Activated CD4-positive, alpha-beta memory T cell treated with anti-CD3 and anti-CD28 coated beads for 36 hours (primary cell): ENCODE results near the gene SALL2. TPM values are rescaled to one million over a fixed set of nuclear protein-coding genes. Genes with fewer than 3 reads are reported as not detected.

Source experiments
- CTCF ChIA-PET: fragments of 350-600 bp; sonication (Branson Sonifier 250); formaldehyde crosslinking; loops from one replicate; lab custom pipeline; 2021; ENCODE audit warnings: antibody characterized with exemption, inconsistent platforms; lab: Charles Lee
- POLR2A ChIA-PET: fragments of 350-600 bp; sonication (Branson Sonifier 250); formaldehyde crosslinking; loops from one replicate; lab custom pipeline; 2021; ENCODE audit warnings: antibody characterized with exemption; lab: Charles Lee
- DNase-seq: peaks from one replicate; pipeline ENCODE4 v3.0.0-alpha.2; 2020
- H3K27ac Mint-ChIP-seq: one replicate; pipeline ENCODE4 v1.8.0; 2021; ENCODE audit warnings: mixed read lengths
- H3K27me3 Mint-ChIP-seq: one replicate; pipeline ENCODE4 v1.8.0; 2021; ENCODE audit warnings: mixed read lengths
- H3K36me3 Mint-ChIP-seq: one replicate; pipeline ENCODE4 v1.8.0; 2021; ENCODE audit warnings: mixed read lengths
- H3K4me1 Mint-ChIP-seq: one replicate; pipeline ENCODE4 v1.8.0; 2021; ENCODE audit warnings: low read depth, mixed read lengths
- H3K4me3 Mint-ChIP-seq: one replicate; pipeline ENCODE4 v1.8.0; 2021; ENCODE audit warnings: mild to moderate bottlenecking, mixed read lengths
- H3K9me3 Mint-ChIP-seq: one replicate; pipeline ENCODE4 v1.8.0; 2021; ENCODE audit warnings: mixed read lengths
- intact Hi-C: fragments of 100-400 bp; cut with micrococcal nuclease; formaldehyde crosslinking; loops from one replicate; pipeline ENCODE4 v1.15.1; 2023
- total RNA-seq, 2 experiments: library from RNA; stranded (reverse); gene quantifications; one replicate each; pipeline ENCODE4 v1.2.3, GENCODE V29; 2021

Gene SALL2
- total RNA-seq, 2 experiments from 2014 or later: 4.4 to 4.8 TPM

DNA sequence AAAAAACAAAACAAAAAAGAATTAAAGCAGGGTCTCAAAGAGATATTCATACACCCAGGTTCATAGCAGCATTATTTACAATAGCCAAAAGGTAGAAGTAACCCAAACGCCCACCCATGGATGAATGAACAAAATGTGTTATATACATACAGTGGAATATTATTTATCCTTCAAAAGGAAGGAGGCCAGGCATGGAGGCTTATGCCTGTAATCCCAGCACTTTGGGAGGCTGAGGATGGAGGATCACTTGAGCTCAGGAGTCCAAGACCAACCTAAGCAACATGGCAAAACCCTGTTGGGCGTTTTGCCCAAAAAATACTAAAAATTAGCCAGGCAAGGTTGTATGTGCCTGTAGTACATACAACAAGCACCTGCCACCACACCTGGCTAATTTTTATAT is 19.6 kb downstream of the SALL2 start:
- Mint-ChIP-seq H3K36me3 (peaks cover 33% of the 10 kb centered on the region), H3K9me3 (no peaks in the 10 kb centered on the region), H3K27ac (no peak overlapping the region), H3K27me3 (no peaks in the 10 kb centered on the region), H3K4me1 (peaks cover 51% of the 10 kb centered on the region), H3K4me3 (no peak overlapping the region)
- no peak for DNase-seq
- CTCF ChIA-PET: no interaction called here
- POLR2A ChIA-PET: no interaction called here
- intact Hi-C loops: no loop called here

DNA sequence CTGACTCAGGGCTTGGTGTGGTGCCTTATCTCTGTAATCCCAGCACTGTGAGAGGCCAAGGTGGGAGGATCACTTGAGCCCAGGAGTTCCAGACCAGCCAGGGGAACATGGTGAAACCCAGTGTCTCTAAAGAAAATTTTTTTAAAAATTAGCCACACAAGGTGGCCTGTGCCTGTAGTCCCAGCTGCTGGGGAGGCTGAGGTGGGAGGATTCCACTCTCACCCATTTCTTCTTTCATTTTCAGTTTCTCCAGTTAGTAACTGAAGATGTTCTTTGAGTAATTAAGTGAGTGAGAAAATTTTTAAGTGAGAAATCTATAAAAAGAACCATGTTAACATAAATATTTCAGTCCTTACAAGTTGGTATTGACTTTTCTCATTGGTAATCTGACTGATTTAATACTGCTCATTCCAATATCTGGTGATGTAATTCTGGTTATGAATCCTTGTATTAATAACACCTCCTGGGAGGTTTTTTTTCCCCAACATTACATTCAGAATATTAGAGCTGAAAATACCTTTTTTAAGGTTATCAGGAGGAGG is 21.1 kb downstream of the SALL2 start:
- CTCF ChIA-PET: interaction anchor here (0.9 to 1.7 kb wide), 2 partner anchors 27 to 49 kb away, joined by 3 to 12 read pairs; partner anchors contain the start of genes CHD8 and TOX4
- Mint-ChIP-seq H3K4me3 (no peak overlapping the region), H3K27me3 (no peaks in the 10 kb centered on the region), H3K9me3 (no peaks in the 10 kb centered on the region), H3K36me3 (peaks cover 34% of the 10 kb centered on the region), H3K27ac (peak overlapping the region; percentile 67), H3K4me1 (peaks cover 51% of the 10 kb centered on the region)
- POLR2A ChIA-PET: no interaction called here
- peak; percentile 54 for DNase-seq
- intact Hi-C loops: no loop called here

DNA sequence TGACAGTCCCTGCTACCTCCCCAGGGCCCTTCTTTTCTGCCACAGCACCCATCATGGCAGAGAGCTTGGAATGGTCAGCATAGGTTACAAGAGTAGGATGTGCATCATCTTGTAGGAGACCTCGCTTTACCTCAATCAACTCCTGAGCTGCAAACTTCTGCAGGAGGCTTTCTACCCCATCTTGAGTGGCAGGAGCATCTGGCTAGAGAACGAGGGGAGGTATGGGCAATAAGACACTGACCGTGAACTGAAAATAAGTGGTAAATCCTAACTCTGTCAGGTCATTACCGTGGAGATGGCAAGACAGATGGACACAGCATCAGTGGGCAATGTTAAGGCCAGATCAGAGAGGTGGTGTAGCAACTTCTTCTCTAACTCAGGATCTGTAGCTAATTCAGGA is 22.8 kb downstream of the SALL2 start:
- Mint-ChIP-seq H3K4me1 (peaks cover 49% of the 10 kb centered on the region), H3K9me3 (no peaks in the 10 kb centered on the region), H3K27me3 (no peaks in the 10 kb centered on the region), H3K4me3 (no peak overlapping the region), H3K27ac (peak overlapping the region; percentile 2), H3K36me3 (peaks cover 43% of the 10 kb centered on the region)
- CTCF ChIA-PET: interaction anchor here (1.2 kb wide), 1 partner anchor 54 kb away, joined by 5 read pairs; no protein-coding TSS in a partner anchor
- no peak for DNase-seq
- POLR2A ChIA-PET: interaction anchor here (0.6 kb wide), 1 partner anchor 50 kb away, joined by 3 read pairs; no protein-coding TSS in a partner anchor
- intact Hi-C loops: no loop called here

DNA sequence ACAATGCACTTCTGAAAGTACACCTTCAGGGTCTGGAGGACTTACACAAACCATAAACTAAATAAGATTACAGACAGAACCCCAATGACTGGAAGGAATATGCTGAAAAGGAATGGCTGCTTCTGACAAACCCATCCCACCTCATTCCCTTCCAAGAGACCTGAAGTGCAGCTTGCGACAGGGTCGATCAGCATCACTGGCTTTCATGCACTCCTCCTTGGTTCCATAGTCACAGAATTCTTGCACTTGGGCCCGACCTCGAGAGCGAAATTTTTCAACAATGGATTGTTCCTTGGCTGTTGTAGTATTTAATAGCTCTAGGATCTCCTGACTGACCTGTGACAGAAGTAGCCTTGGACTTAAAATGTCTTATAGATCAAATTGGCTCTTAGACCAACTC is 24.6 kb downstream of the SALL2 start:
- H3K4me1 Mint-ChIP-seq: peaks cover 41% of the 10 kb centered on the region
- H3K27me3 Mint-ChIP-seq: no peaks in the 10 kb centered on the region
- no peaks in the 10 kb centered on the region for H3K9me3 Mint-ChIP-seq
- H3K27ac Mint-ChIP-seq: peak overlapping the region; percentile 8
- H3K36me3 Mint-ChIP-seq: peaks cover 39% of the 10 kb centered on the region
- CTCF ChIA-PET: interaction anchor here (0.8 to 4.6 kb wide), 2 partner anchors 9 to 45 kb away, joined by 3 to 54 read pairs; partner anchors contain the start of gene METTL3
- intact Hi-C loops: no loop called here
- no peak for DNase-seq
- POLR2A ChIA-PET: interaction anchor here (0.7 to 1.1 kb wide), 3 partner anchors 9 to 53 kb away, joined by 3 to 5 read pairs (median 4); partner anchors contain the start of genes METTL3 and SALL2
- no peak overlapping the region for H3K4me3 Mint-ChIP-seq

DNA sequence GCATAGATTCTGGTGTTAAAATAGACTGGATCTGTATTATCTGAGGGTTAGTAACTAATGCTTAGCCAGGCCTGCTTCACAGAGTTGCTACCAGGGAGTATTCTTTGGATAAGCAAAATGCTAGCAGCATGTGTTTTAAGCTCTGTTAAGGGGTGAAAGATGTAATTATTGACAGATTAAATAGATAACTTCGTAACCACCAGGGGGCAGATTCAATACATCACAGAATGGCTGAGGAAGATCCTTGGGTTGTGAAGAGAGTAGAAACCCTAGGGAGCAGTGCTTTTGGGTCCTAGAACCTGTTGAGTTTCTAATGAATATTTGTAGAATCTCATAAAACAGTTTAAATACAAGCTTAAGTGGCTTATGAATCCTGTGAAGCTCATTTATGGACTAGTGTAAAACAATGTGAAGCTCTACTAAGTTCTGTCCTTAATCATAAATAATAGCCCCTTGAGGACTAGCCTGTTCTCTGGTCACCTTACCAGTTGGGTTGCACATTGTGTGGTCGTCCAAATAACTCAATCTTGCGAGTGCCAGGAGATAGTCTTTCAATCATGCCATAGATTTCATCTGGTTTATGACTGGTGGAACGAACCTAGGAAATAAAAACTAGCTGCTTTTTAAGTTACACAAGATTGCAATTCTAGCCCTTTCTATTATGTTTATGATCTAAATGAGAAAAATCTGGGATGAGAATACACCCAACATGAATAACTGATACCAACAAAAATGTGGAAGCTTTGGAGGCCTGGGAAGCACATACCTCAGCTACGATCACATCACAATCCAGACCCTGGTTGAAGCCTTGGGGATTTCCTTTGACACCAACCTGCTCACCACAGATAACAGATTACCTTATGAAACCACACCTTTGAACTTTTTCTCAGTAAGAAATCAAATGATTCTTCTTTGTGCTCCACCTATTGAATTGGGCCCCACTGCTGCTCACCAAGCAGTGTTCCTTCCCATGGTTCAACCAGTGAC is 27.3 kb downstream of the SALL2 start:
- intact Hi-C loops: loop anchor here (1.0 kb wide), 1 partner anchor 58 kb away; no protein-coding TSS in a partner anchor
- CTCF ChIA-PET: interaction anchor here (0.6 to 4.6 kb wide), 34 partner anchors 9 to 279 kb away, joined by 3 to 96 read pairs (median 6); partner anchors contain the start of genes CHD8, METTL3, RAB2B and SALL2
- H3K4me1 Mint-ChIP-seq: peaks cover 24% of the 10 kb centered on the region
- POLR2A ChIA-PET: interaction anchor here (1.2 to 1.7 kb wide), 3 partner anchors 12 to 57 kb away, joined by 4 to 6 read pairs (median 4); partner anchors contain the start of gene METTL3
- no peak overlapping the region for H3K4me3 Mint-ChIP-seq
- H3K27me3 Mint-ChIP-seq: no peaks in the 10 kb centered on the region
- no peak for DNase-seq
- H3K36me3 Mint-ChIP-seq: peaks cover 52% of the 10 kb centered on the region
- H3K27ac Mint-ChIP-seq: peak overlapping the region; percentile 59
- no peaks in the 10 kb centered on the region for H3K9me3 Mint-ChIP-seq

DNA sequence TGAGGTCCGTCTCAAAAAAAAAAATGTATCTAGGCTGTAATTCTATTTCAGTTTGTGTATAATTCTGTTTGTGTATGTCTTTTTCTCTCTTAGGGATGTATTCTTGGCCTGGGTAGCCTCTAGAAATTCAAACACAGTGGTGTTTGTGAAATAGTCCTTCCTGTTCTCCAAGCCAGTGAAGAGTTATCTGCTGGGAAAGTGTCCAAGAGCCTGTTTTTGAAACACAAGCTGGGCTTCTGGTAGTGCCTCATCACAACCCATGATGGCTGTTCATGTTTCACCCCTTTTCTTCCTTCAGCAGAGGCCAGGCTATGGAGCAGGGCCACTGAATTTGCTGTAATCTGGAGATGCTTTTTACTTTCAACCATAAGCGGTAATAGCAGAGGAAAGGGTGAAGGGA is 29.7 kb downstream of the SALL2 start:
- ChIA-PET CTCF (interaction anchor here (4.6 kb wide), 1 partner anchor 61 kb away, joined by 96 read pairs; no protein-coding TSS in a partner anchor), POLR2A (interaction anchor here (1.1 kb wide), 1 partner anchor 14 kb away, joined by 3 read pairs; the partner anchor contains the start of gene METTL3)
- no peaks in the 10 kb centered on the region for H3K27me3 Mint-ChIP-seq
- peaks cover 55% of the 10 kb centered on the region for H3K36me3 Mint-ChIP-seq
- DNase-seq: no peak
- H3K4me3 Mint-ChIP-seq: no peak overlapping the region
- H3K4me1 Mint-ChIP-seq: peaks cover 22% of the 10 kb centered on the region
- intact Hi-C loops: no loop called here
- no peak overlapping the region for H3K27ac Mint-ChIP-seq
- H3K9me3 Mint-ChIP-seq: no peaks in the 10 kb centered on the region

DNA sequence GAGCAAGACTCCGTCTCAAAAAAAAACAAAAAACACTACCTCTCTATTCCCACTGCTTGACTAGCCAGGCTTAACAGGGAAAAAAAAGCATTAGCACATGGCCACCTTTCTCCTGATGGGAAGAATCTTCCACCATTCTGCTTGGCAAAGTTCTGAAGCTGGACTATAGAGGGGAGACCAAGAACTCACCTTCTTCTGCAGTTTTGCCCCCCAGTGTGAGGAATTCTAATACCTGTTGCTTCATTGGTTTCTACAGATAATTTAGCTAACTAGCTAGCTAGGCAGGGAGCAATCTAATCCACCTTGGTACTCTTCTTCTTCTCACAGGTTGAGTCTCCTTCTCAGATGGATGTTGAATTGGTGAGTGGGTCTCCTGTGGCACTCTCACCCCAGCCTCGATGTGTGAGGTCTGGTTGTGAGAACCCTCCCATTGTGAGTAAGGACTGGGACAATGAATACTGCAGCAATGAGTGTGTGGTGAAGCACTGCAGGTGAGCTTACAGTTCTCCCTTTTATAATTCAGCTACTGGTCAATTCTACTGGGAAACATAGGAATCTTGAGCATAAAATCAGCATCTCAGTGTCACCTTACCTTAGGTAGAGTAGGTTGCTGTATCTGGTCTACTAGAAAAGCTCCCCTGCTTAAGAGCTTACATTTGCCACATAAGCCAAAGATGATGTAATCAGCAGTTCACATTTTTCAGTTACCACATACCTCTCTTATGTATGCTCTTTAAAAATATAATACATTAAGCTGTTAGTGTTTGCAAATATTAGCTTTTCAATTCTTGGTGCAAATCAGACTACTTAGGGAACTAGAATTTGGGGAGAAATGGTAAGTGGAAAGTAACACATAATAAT is 31.0 kb downstream of the SALL2 start:
- Mint-ChIP-seq H3K27ac (peak overlapping the region; percentile 56), H3K36me3 (peaks cover 52% of the 10 kb centered on the region), H3K9me3 (no peaks in the 10 kb centered on the region), H3K4me1 (peaks cover 16% of the 10 kb centered on the region), H3K27me3 (no peaks in the 10 kb centered on the region), H3K4me3 (no peak overlapping the region)
- POLR2A ChIA-PET: no interaction called here
- intact Hi-C loops: no loop called here
- DNase-seq: no peak
- CTCF ChIA-PET: interaction anchor here (0.6 to 1.8 kb wide), 5 partner anchors 13 to 62 kb away, joined by 3 to 5 read pairs (median 3); partner anchors contain the start of gene CHD8

DNA sequence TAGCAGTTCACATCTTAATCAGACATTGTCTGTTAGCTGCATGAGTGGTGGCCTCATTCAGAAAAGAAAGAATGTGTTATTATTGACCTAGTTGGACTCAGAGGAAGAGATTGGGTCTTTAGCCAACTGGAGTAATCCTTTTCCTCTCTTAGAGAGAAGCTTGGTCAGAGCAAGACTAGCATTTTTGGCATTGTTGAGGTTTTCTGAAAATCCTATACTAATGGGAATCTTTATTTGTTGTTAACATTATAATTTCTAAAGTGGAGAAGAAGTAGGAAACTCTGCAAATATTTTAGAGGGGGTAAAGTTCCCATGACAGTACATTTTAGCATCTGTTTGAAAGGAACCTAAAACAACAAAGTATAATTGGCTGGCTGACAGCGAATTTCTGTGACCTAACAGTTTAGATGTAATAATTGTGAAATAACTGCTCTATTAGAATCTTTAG is 39.5 kb downstream of the SALL2 start:
- ChIA-PET CTCF (no interaction called here), POLR2A (no interaction called here)
- Mint-ChIP-seq H3K27me3 (no peaks in the 10 kb centered on the region), H3K36me3 (peaks cover 17% of the 10 kb centered on the region), H3K4me1 (peaks cover 2% of the 10 kb centered on the region), H3K4me3 (no peak overlapping the region), H3K27ac (no peak overlapping the region), H3K9me3 (no peaks in the 10 kb centered on the region)
- intact Hi-C loops: no loop called here
- no peak for DNase-seq

DNA sequence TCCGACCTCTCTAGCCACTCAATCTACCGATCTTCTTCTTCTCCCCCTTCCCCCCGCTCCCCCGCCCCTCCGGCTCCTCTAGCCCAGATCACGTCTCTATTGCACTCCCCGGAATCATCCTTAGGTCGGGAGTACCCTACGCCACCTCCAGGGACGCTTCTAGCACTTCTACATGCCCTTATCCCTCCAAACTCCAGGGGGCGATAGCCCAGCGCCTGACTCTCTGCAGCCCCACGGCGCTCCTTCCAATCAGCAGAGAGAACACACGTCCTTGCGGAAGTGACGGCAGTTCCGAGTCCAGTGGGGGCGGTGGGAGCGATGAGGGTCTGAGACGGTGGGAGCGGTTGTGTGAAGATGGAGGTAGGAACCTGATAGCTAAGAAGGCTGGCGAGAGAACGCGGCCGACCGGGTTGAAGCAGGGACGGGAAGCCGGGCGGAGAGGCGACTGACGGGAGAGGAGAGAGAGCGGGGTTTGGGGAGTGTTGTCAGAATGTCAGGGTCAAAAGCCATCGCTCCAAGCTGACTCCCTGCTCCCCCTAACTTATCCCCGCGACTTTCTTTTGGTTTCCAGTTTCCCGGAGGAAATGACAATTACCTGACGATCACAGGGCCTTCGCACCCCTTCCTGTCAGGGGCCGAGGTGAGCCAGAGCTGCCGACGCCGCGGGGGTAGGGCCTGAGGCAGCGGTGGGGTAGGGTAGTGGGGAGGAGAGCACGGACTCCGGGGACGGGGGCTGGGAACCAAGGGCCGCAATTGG is 49.0 kb downstream of the SALL2 start, which contains the start of the genes RAB2B and TOX4:
Gene RAB2B (minus strand): TSS at position 35 of the 757 bp plus-strand sequence. CDS start 87 bp downstream, outside the sequence.
Gene TOX4 (plus strand): TSS at position 271 of the 757 bp plus-strand sequence. CDS start 84 bp downstream, at position 355.
- CTCF ChIA-PET: interaction anchor here (0.7 to 4.0 kb wide), 19 partner anchors 11 to 260 kb away, joined by 3 to 35 read pairs (median 4); partner anchors contain the start of genes CHD8 and METTL3
- H3K27ac Mint-ChIP-seq: peak within 1 kb of the TSS; percentile 95
- no peaks in the 10 kb centered on the region for H3K9me3 Mint-ChIP-seq
- peak within 1 kb of the TSS; percentile 99 for H3K4me3 Mint-ChIP-seq
- peaks cover 14% of the 10 kb centered on the region for H3K36me3 Mint-ChIP-seq
- peak; percentile 97 for DNase-seq
- intact Hi-C loops: loop anchor here (1.0 to 10.0 kb wide), 8 partner anchors 21 to 1988 kb away; partner anchors contain the start of genes CHD8, HNRNPC, METTL3 and NGDN
- POLR2A ChIA-PET: interaction anchor here (0.5 to 2.5 kb wide), 8 partner anchors 11 to 1060 kb away, joined by 3 to 10 read pairs (median 5); partner anchors contain the start of gene METTL3
- H3K27me3 Mint-ChIP-seq: no peaks in the 10 kb centered on the region
- peaks cover 31% of the 10 kb centered on the region for H3K4me1 Mint-ChIP-seq

DNA sequence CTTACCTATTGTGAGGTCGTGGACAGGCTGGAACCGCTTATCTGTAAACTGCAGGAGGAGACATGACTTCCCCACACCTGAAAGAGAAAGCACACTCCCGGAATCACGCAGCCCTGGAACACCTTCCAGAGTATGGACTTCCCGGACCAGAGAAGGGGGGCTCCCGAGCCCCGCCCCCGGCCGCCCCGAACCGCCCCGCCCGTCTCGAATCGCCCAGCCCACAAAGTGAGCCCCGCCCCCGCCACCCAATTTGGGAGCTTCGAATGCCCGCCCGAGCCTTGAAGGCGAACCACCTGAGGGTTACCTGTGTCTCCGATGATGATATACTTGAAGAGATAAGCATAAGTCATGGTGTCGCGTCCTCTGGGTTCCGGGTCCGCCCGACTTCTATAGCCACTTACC is 49.6 kb downstream of the SALL2 start:
- Mint-ChIP-seq H3K9me3 (no peaks in the 10 kb centered on the region), H3K4me3 (peak overlapping the region; percentile 99), H3K4me1 (peaks cover 31% of the 10 kb centered on the region), H3K36me3 (peaks cover 14% of the 10 kb centered on the region), H3K27me3 (no peaks in the 10 kb centered on the region), H3K27ac (peak overlapping the region; percentile 95)
- intact Hi-C loops: loop anchor here (1.0 to 10.0 kb wide), 5 partner anchors 39 to 1988 kb away; partner anchors contain the start of genes NGDN and SUPT16H
- POLR2A ChIA-PET: interaction anchor here (0.8 to 2.5 kb wide), 7 partner anchors 11 to 212 kb away, joined by 3 to 10 read pairs (median 5); partner anchors contain the start of genes CHD8 and METTL3
- no peak for DNase-seq
- CTCF ChIA-PET: interaction anchor here (0.6 to 4.0 kb wide), 9 partner anchors 20 to 49 kb away, joined by 3 to 35 read pairs (median 6); partner anchors contain the start of genes CHD8 and METTL3
